ENCODE measurements around the gene SLC66A2.
A peak's percentile ranks its signal among the peaks of the same experiment; 100 is the strongest.

Gene SLC66A2

GRCh38 chr18:79987566-79987965 lies 36.1 kb upstream of the SLC66A2 start:
- no peak for TF ChIP-seq EZH2phosphoT487 (conservative IDR thresholded peaks at IDR 0.05; ENCODE audit: low read length)
- no peak for TF ChIP-seq CTCF (IDR thresholded peaks at IDR 0.05; ENCODE audit: insufficient read depth, low read length, poor library complexity, severe bottlenecking)
- Histone ChIP-seq H3K9ac (ENCODE audit: low read length) (peak overlapping the region; percentile 93), H3K79me2 (ENCODE audit: insufficient read depth, low read length) (peaks cover 56% of the 10 kb centered on the region), H3K4me2 (ENCODE audit: low read depth, low read length, poor library complexity, severe bottlenecking) (peak overlapping the region; percentile 81), H2AFZ (ENCODE audit: low read depth, low read length, severe bottlenecking) (peak overlapping the region; percentile 97), H3K27me3 (ENCODE audit: low read length) (no peaks in the 10 kb centered on the region), H3K4me3 (ENCODE audit: insufficient read depth, low read length, poor library complexity, severe bottlenecking) (peak overlapping the region; percentile 91), H3K9me3 (ENCODE audit: insufficient read depth, low read length) (no peaks in the 10 kb centered on the region), H3F3A (ENCODE audit: insufficient read depth) (no peaks in the 10 kb centered on the region), H3K9me2 (replicated peaks; ENCODE audit: insufficient read depth, low read length) (no peaks in the 10 kb centered on the region), H4K20me1 (ENCODE audit: low read depth, low read length) (peaks cover 32% of the 10 kb centered on the region; the same call in 1 of the 2 replicates), H3K36me3 (ENCODE audit: low read length) (peaks cover 3% of the 10 kb centered on the region), H3K27ac (ENCODE audit: low read depth, low read length) (peak overlapping the region; percentile 66)

- Histone ChIP-seq H3K9ac (ENCODE audit: low read length) (peak overlapping the region; percentile 93), H3K27me3 (ENCODE audit: low read length) (no peaks in the 10 kb centered on the region), H4K20me1 (ENCODE audit: low read depth, low read length) (peaks cover 38% of the 10 kb centered on the region), H3K36me3 (ENCODE audit: low read length) (peaks cover 3% of the 10 kb centered on the region), H2AFZ (ENCODE audit: low read depth, low read length, severe bottlenecking) (no peak overlapping the region), H3K4me3 (ENCODE audit: insufficient read depth, low read length, poor library complexity, severe bottlenecking) (peak overlapping the region; percentile 91), H3K4me2 (ENCODE audit: low read depth, low read length, poor library complexity, severe bottlenecking) (peak overlapping the region; percentile 81), H3K27ac (ENCODE audit: low read depth, low read length) (no peak overlapping the region), H3F3A (ENCODE audit: insufficient read depth) (no peaks in the 10 kb centered on the region), H3K9me3 (ENCODE audit: insufficient read depth, low read length) (no peaks in the 10 kb centered on the region), H3K79me2 (ENCODE audit: insufficient read depth, low read length) (peaks cover 65% of the 10 kb centered on the region), H3K9me2 (replicated peaks; ENCODE audit: insufficient read depth, low read length) (no peaks in the 10 kb centered on the region)
- TF ChIP-seq EZH2phosphoT487 (conservative IDR thresholded peaks at IDR 0.05; ENCODE audit: low read length) (no peak), CTCF (IDR thresholded peaks at IDR 0.05; ENCODE audit: insufficient read depth, low read length, poor library complexity, severe bottlenecking) (no peak)
These were observed 35.3 kb upstream of the SLC66A2 start for GRCh38 chr18:79986726-79987125.

- H3K9ac ChIP-seq (ENCODE audit: low read length): no peak overlapping the region
- H3K4me3 ChIP-seq (ENCODE audit: insufficient read depth, low read length, poor library complexity, severe bottlenecking): no peak overlapping the region
- peaks cover 80% of the 10 kb centered on the region for H3K79me2 ChIP-seq (ENCODE audit: insufficient read depth, low read length)
- TF ChIP-seq EZH2phosphoT487 (conservative IDR thresholded peaks at IDR 0.05; ENCODE audit: low read length) (no peak), CTCF (IDR thresholded peaks at IDR 0.05; ENCODE audit: insufficient read depth, low read length, poor library complexity, severe bottlenecking) (no peak)
- peaks cover 3% of the 10 kb centered on the region for H3K36me3 ChIP-seq (ENCODE audit: low read length)
- H3K9me2 ChIP-seq (replicated peaks; ENCODE audit: insufficient read depth, low read length): no peaks in the 10 kb centered on the region
- no peak overlapping the region for H3K27ac ChIP-seq (ENCODE audit: low read depth, low read length)
- H3K4me2 ChIP-seq (ENCODE audit: low read depth, low read length, poor library complexity, severe bottlenecking): no peak overlapping the region
- H3F3A ChIP-seq (ENCODE audit: insufficient read depth): no peaks in the 10 kb centered on the region
- no peaks in the 10 kb centered on the region for H3K27me3 ChIP-seq (ENCODE audit: low read length)
- peaks cover 46% of the 10 kb centered on the region for H4K20me1 ChIP-seq (ENCODE audit: low read depth, low read length)
- H2AFZ ChIP-seq (ENCODE audit: low read depth, low read length, severe bottlenecking): no peak overlapping the region
- H3K9me3 ChIP-seq (ENCODE audit: insufficient read depth, low read length): no peaks in the 10 kb centered on the region
These were observed 33.7 kb upstream of the SLC66A2 start for GRCh38 chr18:79985172-79985571.

Data from SU-DHL-6 (cell line).